Spleen (tissue), 11 donors: ENCODE data around the gene RBP7. TPM values are rescaled to one million over a fixed set of nuclear protein-coding genes. Genes with fewer than 3 reads are reported as not detected.
A peak's percentile ranks its signal among the peaks of the same experiment; 100 is the strongest.
"Not testable (repeated sequence)": the region's sequence is repeated elsewhere in the genome, so short reads cannot be mapped to it uniquely, and the experiment has no call there.

Experiments used
- DNase-seq: peaks from one replicate; pipeline ENCODE4 v3.0.0-alpha.2; 2020
- H3K27ac ChIP-seq, 8 donors: fragments of 200-600 bp; sonication (generic) in 7 of 8; 1 replicate in 4 of 8; 2 replicates in 4 of 8; pipeline versions ENCODE4 v1.5.0 to v1.8.0; 2016 to 2021; ENCODE audit warnings: inconsistent platforms in 4 of 8, mild to moderate bottlenecking in 4 of 8, moderate library complexity in 1 of 8
- H3K27me3 ChIP-seq, 7 donors: fragments of 200-600 bp; sonication (generic) in 6 of 7; replicated peaks in 1 of 7; 1 replicate in 4 of 7; 2 replicates in 3 of 7; pipeline versions ENCODE4 v1.5.0 to v1.8.0; 2016 to 2021; ENCODE audit warnings: inconsistent platforms in 3 of 7, mild to moderate bottlenecking in 1 of 7
- H3K36me3 ChIP-seq, 6 donors: fragments of 200-600 bp; sonication (generic) in 5 of 6; 1 replicate in 4 of 6; 2 replicates in 2 of 6; pipeline versions ENCODE4 v1.5.0 to v1.8.0; 2016 to 2021; ENCODE audit warnings: inconsistent platforms in 2 of 6
- H3K4me1 ChIP-seq, 6 donors: fragments of 200-600 bp; sonication (generic) in 5 of 6; 1 replicate in 3 of 6; 2 replicates in 3 of 6; pipeline versions ENCODE4 v1.5.0 to v1.8.0; 2016 to 2021; ENCODE audit warnings: inconsistent platforms in 3 of 6
- H3K4me3 ChIP-seq, 8 donors: fragments of 200-600 bp; sonication (generic) in 7 of 8; 1 replicate in 4 of 8; 2 replicates in 4 of 8; pipeline versions ENCODE4 v1.5.0 to v1.8.0; 2016 to 2021; ENCODE audit warnings: inconsistent platforms in 4 of 8, mild to moderate bottlenecking in 4 of 8, moderate library complexity in 2 of 8
- H3K9me3 ChIP-seq, 8 donors: fragments of 200-600 bp; sonication (generic) in 7 of 8; 1 replicate in 4 of 8; 2 replicates in 4 of 8; pipeline versions ENCODE4 v1.5.0 to v1.8.0; 2016 to 2021; ENCODE audit warnings: inconsistent platforms in 4 of 8
- CTCF ChIP-seq, 11 experiments: fragments of 200-600 bp in 7 of 11; fragments of 450-650 bp in 4 of 11; sonication (generic) in 4 of 11; IDR thresholded peaks in 8 of 11; conservative IDR thresholded peaks in 3 of 11; 1 replicate in 7 of 11; 2 replicates in 4 of 11; pipeline versions ENCODE4 v1.4.0 to v1.8.0; 2016 to 2021; ENCODE audit warnings: antibody characterized with exemption in 11 of 11, inconsistent platforms in 4 of 11, mild to moderate bottlenecking in 1 of 11
- POLR2A ChIP-seq, 3 donors: fragments of 450-650 bp; IDR thresholded peaks; one replicate each; pipeline ENCODE4 v1.5.1; 2017; ENCODE audit warnings: antibody characterized with exemption in 3 of 3, mild to moderate bottlenecking in 1 of 3
- POLR2AphosphoS5 ChIP-seq, 3 donors: sonication (generic); formaldehyde crosslinking; IDR thresholded peaks; one replicate each; pipeline ENCODE4 v1.5.1; 2017; ENCODE audit warnings: antibody characterized with exemption in 3 of 3
- WGBS, 5 donors: extraction: QIAGEN DNeasy Blood & Tissue Kit in 3 of 5; methylation state at CpG; one replicate each; pipeline versions ENCODE4 v1.1.5 to v1.1.7; 2013 to 2018; 5-methylcytosine and 5-hydroxymethylcytosine counted together
- intact Hi-C: fragments of 100-400 bp; cut with DNase I; formaldehyde crosslinking; loops from one replicate; pipeline ENCODE4 v1.15.0; 2023; ENCODE audit warnings: low total_unique reads
- polyA plus RNA-seq, 3 donors: library from polyadenylated mRNA; stranded (reverse); fragments of 200-250 nt; gene quantifications; one replicate each; pipeline ENCODE4 v1.2.1, GENCODE V29; 2013
- total RNA-seq, 7 donors: library from RNA; depleted of rRNA in 3 of 7; stranded (reverse); fragments of >200 nt in 3 of 7; fragmentation: NEBNext Ultra II Directional in 4 of 7; extraction: Animal tissue kit (Norgen Biotek cat#: 25700) in 4 of 7; gene quantifications; one replicate each; pipeline versions ENCODE4 v1.1.0 to v1.2.1, GENCODE V29; 2016 to 2021
- donor health status: healthy with polysubstance abuse.
- donor health status: DM: no; HTN: no; CAD: no; lungs with moderate emphysema.
- donor health status: DM: no; HTN: no; CAD: no.
- donor health status: Bipolar disorder and iron deficiency.
- donor health status: healthy.
- donor health status: DM: no; HTN: no; CAD: no.
- donor health status: DM: yes; HTN: yes; CAD: no.

The RBP7 gene
- total and polyA plus RNA-seq, 10 donors, result 21.1 to 161 (median 65.5) TPM

GRCh38 chr1:9990944-9991343, 6.1 kb upstream of the RBP7 start:
- H3K27me3 ChIP-seq, result peaks cover 0 to 14% (median 0%) of the 10 kb centered on the region in 7 donors
- H3K4me3 ChIP-seq, result peak overlapping the region in 1 of 8 donors; percentile 3
- no peak for TF ChIP-seq CTCF (IDR thresholded peaks at IDR 0.05 in 8 of 11, conservative IDR thresholded peaks at IDR 0.05 in 3 of 11)
- no peak for TF ChIP-seq POLR2AphosphoS5 (IDR thresholded peaks at IDR 0.05)
- no peak for TF ChIP-seq POLR2A (IDR thresholded peaks at IDR 0.05)
- H3K27ac ChIP-seq, result peak overlapping the region in 7 of 8 donors; percentile 63 to 85 (median 75)
- no peaks in the 10 kb centered on the region for H3K9me3 ChIP-seq
- no peak for DNase-seq
- peaks cover 0 to 4% (median 0%) of the 10 kb centered on the region in 6 donors for H3K36me3 ChIP-seq
- WGBS, 5 donors, result 3 to 17% (median 11%) methylated on average over 2 of the region's 2 CpGs
- H3K4me1 ChIP-seq, result peaks cover 3 to 50% (median 37%) of the 10 kb centered on the region in 6 donors
- intact Hi-C loops, result no loop called here

- H3K36me3 ChIP-seq, result no peaks in the 10 kb centered on the region
- no peak for DNase-seq
- H3K9me3 ChIP-seq, result no peaks in the 10 kb centered on the region
- peak overlapping the region in 4 of 8 donors; percentile 43 to 85 (median 52) for H3K27ac ChIP-seq
- no peak overlapping the region for H3K4me3 ChIP-seq
- 63 to 75% (median 69%) methylated on average over 5 of the region's 5 CpGs for WGBS, 5 donors
- intact Hi-C loops, result no loop called here
- H3K4me1 ChIP-seq, result peaks cover 7 to 67% (median 52%) of the 10 kb centered on the region in 6 donors
- H3K27me3 ChIP-seq, result peaks cover 0 to 33% (median 11%) of the 10 kb centered on the region in 7 donors
- TF ChIP-seq POLR2A (IDR thresholded peaks at IDR 0.05), result no peak
- TF ChIP-seq POLR2AphosphoS5 (IDR thresholded peaks at IDR 0.05), result no peak
- TF ChIP-seq CTCF (IDR thresholded peaks at IDR 0.05 in 8 of 11, conservative IDR thresholded peaks at IDR 0.05 in 3 of 11), result no peak
These were observed 4.1 kb upstream of the RBP7 start for GRCh38 chr1:9992910-9993309.

- Histone ChIP-seq H3K9me3 (peaks cover 0 to 4% (median under 1%) of the 10 kb centered on the region in 8 donors), H3K4me3 (no peak overlapping the region), H3K36me3 (no peaks in the 10 kb centered on the region), H3K27ac (peak overlapping the region in 3 of 8 donors; percentile 43 to 85 (median 52)), H3K4me1 (peaks cover 7 to 74% (median 56%) of the 10 kb centered on the region in 6 donors), H3K27me3 (peaks cover 0 to 41% (median 18%) of the 10 kb centered on the region in 7 donors)
- DNase-seq, result no peak
- TF ChIP-seq CTCF (IDR thresholded peaks at IDR 0.05 in 8 of 11, conservative IDR thresholded peaks at IDR 0.05 in 3 of 11), result no peak
- WGBS, 5 donors, result 90 to 97% (median 95%) methylated on average over 7 of the region's 7 CpGs
- intact Hi-C loops, result no loop called here
These were observed 3.4 kb upstream of the RBP7 start for GRCh38 chr1:9993561-9994075.

GRCh38 chr1:10001016-10001665, 4.1 kb downstream of the RBP7 start:
- DNase-seq, result no peak
- H3K4me3 ChIP-seq, result no peak overlapping the region
- peaks cover 0 to 9% (median 0%) of the 10 kb centered on the region in 6 donors for H3K36me3 ChIP-seq
- peaks cover 0 to 14% (median 5%) of the 10 kb centered on the region in 8 donors for H3K9me3 ChIP-seq
- intact Hi-C loops, result no loop called here
- WGBS, 5 donors, result 81 to 86% (median 85%) methylated on average over 8 of the region's 8 CpGs
- H3K27ac ChIP-seq, result no peak overlapping the region
- H3K4me1 ChIP-seq, result peaks cover 4 to 27% (median 19%) of the 10 kb centered on the region in 6 donors
- TF ChIP-seq POLR2AphosphoS5 (IDR thresholded peaks at IDR 0.05) (no peak), CTCF (IDR thresholded peaks at IDR 0.05 in 8 of 11, conservative IDR thresholded peaks at IDR 0.05 in 3 of 11) (no peak), POLR2A (IDR thresholded peaks at IDR 0.05) (no peak)
- H3K27me3 ChIP-seq, result peaks cover 0 to 73% (median 19%) of the 10 kb centered on the region in 7 donors

- H3K9me3 ChIP-seq, H3K4me3 ChIP-seq, H3K27ac ChIP-seq, intact Hi-C loops, H3K4me1 ChIP-seq, DNase-seq: not testable (repeated sequence)
- Histone ChIP-seq H3K36me3 (peaks cover 0 to 37% (median 0%) of the 10 kb centered on the region in 6 donors), H3K27me3 (peaks cover 0 to 33% (median 0%) of the 10 kb centered on the region in 7 donors)
- WGBS, 5 donors, result 88 to 96% (median 92%) methylated on average over 8 of the region's 8 CpGs
These were observed 8.2 kb downstream of the RBP7 start for GRCh38 chr1:10005248-10005647.
